SK-N-SH (cell line): ENCODE data around the gene EVX1. TPM values are rescaled to one million over a fixed set of nuclear protein-coding genes. Genes with fewer than 3 reads are reported as not detected.
A peak's percentile ranks its signal among the peaks of the same experiment; 100 is the strongest.

Experiments
- CTCF ChIA-PET: fragments of 300-600, 350-600 bp; formaldehyde crosslinking; extraction: SDS; loops from one replicate; lab custom pipeline; 2021; lab: Yijun Ruan, JAX
- POLR2A ChIA-PET: fragments of 350-600 bp; sonication (Branson Sonifier 250); formaldehyde crosslinking; extraction: SDS; loops from one replicate; lab custom pipeline; 2020; ENCODE audit warnings: antibody characterized with exemption, inconsistent platforms; lab: Yijun Ruan, JAX
- DNase-seq: peaks from one replicate; pipeline ENCODE4 v3.0.0; 2012
- H2AFZ ChIP-seq: fragments of 200-600 bp; sonication (generic); 2 replicates; pipeline ENCODE4 v1.8.1; 2016; ENCODE audit warnings: antibody characterized with exemption, mild to moderate bottlenecking, low read depth
- H3F3A ChIP-seq: fragments of 200-600 bp; sonication (generic); replicated peaks from 2 replicates; pipeline ENCODE3; 2016; ENCODE audit warnings: antibody characterized with exemption, mild to moderate bottlenecking; ENCODE audit not compliant: insufficient read depth
- H3K27ac ChIP-seq, 2 experiments: fragments of 200-500 bp in 1 of 2; fragments of 200-600 bp in 1 of 2; sonication (Bioruptor generic) in 1 of 2; sonication (generic), shearing (Covaris generic) in 1 of 2; 2 replicates each; pipeline versions ENCODE4 v1.5.1 to v1.6.1; 2014 to 2016; ENCODE audit warnings: low read depth in 2 of 2, inconsistent platforms in 1 of 2, low read length in 1 of 2, mild to moderate bottlenecking in 1 of 2, mixed read lengths in 1 of 2
- H3K27me3 ChIP-seq: fragments of 200-600 bp; sonication (generic), shearing (Covaris generic); 2 replicates; pipeline ENCODE4 v1.6.1; 2016; ENCODE audit warnings: mixed run types; ENCODE audit not compliant: insufficient read depth
- H3K36me3 ChIP-seq, 2 experiments: fragments of 200-500 bp in 1 of 2; fragments of 200-600 bp in 1 of 2; sonication (Bioruptor generic) in 1 of 2; sonication (generic) in 1 of 2; replicated peaks in 1 of 2; 2 replicates each; pipeline versions ENCODE3 to v1.5.1; 2014 to 2016; ENCODE audit warnings: low read length in 1 of 2, mild to moderate bottlenecking in 1 of 2; ENCODE audit not compliant: insufficient read depth in 2 of 2, control insufficient read depth in 1 of 2
- H3K4me1 ChIP-seq, 2 experiments: fragments of 200-500 bp in 1 of 2; fragments of 200-600 bp in 1 of 2; sonication (Bioruptor generic) in 1 of 2; sonication (generic), shearing (Covaris generic) in 1 of 2; 2 replicates each; pipeline versions ENCODE4 v1.5.1 to v1.6.1; 2014 to 2016; ENCODE audit warnings: low read depth in 1 of 2, low read length in 1 of 2, mixed run types in 1 of 2; ENCODE audit not compliant: insufficient read depth in 2 of 2, control insufficient read depth in 1 of 2
- H3K4me2 ChIP-seq: fragments of 200-600 bp; sonication (generic), shearing (Covaris generic); 2 replicates; pipeline ENCODE4 v1.6.1; 2017; ENCODE audit warnings: mixed run types
- H3K4me3 ChIP-seq, 2 experiments: fragments of 200-500 bp in 1 of 2; fragments of 200-600 bp in 1 of 2; sonication (Bioruptor generic) in 1 of 2; sonication (generic), shearing (Covaris generic) in 1 of 2; 2 replicates each; pipeline versions ENCODE4 v1.5.1 to v1.8.1; 2014 to 2016; ENCODE audit warnings: low read depth in 2 of 2, inconsistent platforms in 1 of 2, low read length in 1 of 2, mild to moderate bottlenecking in 1 of 2, mixed read lengths in 1 of 2, moderate library complexity in 1 of 2
- H3K79me2 ChIP-seq: fragments of 200-600 bp; sonication (generic); 2 replicates; pipeline ENCODE4 v1.8.1; 2017; ENCODE audit warnings: mild to moderate bottlenecking; ENCODE audit not compliant: insufficient read depth
- H3K9ac ChIP-seq: fragments of 200-600 bp; sonication (generic); 2 replicates; pipeline ENCODE4 v1.6.1; 2017; ENCODE audit warnings: mixed run types
- H3K9me2 ChIP-seq: fragments of 200-600 bp; sonication (generic); 2 replicates; pipeline ENCODE4 v1.6.1; 2017; ENCODE audit warnings: mixed run types
- H3K9me3 ChIP-seq: fragments of 200-600 bp; sonication (generic); 2 replicates; pipeline ENCODE4 v1.6.1; 2017; ENCODE audit warnings: mixed run types, mild to moderate bottlenecking, moderate library complexity
- H4K20me1 ChIP-seq: fragments of 200-600 bp; sonication (generic); 2 replicates; pipeline ENCODE4 v1.6.1; 2017; ENCODE audit warnings: mild to moderate bottlenecking, mixed run types; ENCODE audit not compliant: insufficient read depth
- CHD2 ChIP-seq: fragments of 150-350 bp; IDR thresholded peaks from 2 replicates; pipeline ENCODE4 v1.6.1; 2018; ENCODE audit warnings: low read length; ENCODE audit not compliant: partially characterized antibody
- ELF1 ChIP-seq: IDR thresholded peaks from 2 replicates; pipeline ENCODE4 v1.4.0; 2012
- EP300 ChIP-seq, 2 experiments: IDR thresholded peaks; 2 replicates each; pipeline versions ENCODE4 v1.4.0 to v1.6.1; 2012; ENCODE audit warnings: borderline replicate concordance in 1 of 2, low read depth in 1 of 2, low read length in 1 of 2
- EZH2phosphoT487 ChIP-seq: fragments of 200-600 bp; sonication (generic); IDR thresholded peaks from 2 replicates; pipeline ENCODE4 v1.6.1; 2017; ENCODE audit warnings: low read depth, mixed run types, mild to moderate bottlenecking, antibody characterized with exemption, moderate library complexity, borderline replicate concordance
- FOXM1 ChIP-seq: IDR thresholded peaks from 2 replicates; pipeline ENCODE4 v1.4.0; 2012; ENCODE audit warnings: low read depth, mild to moderate bottlenecking
- GABPA ChIP-seq: IDR thresholded peaks from 2 replicates; pipeline ENCODE4 v1.4.0; 2012; ENCODE audit warnings: low read depth, mild to moderate bottlenecking
- NFIC ChIP-seq: IDR thresholded peaks from 2 replicates; pipeline ENCODE4 v1.4.0; 2012; ENCODE audit warnings: borderline replicate concordance
- NRF1 ChIP-seq: IDR thresholded peaks from 2 replicates; pipeline ENCODE4 v1.6.1; 2012; ENCODE audit warnings: low read depth, mild to moderate bottlenecking, low read length
- PBX3 ChIP-seq: IDR thresholded peaks from 2 replicates; pipeline ENCODE4; 2012
- RCOR1 ChIP-seq: fragments of 150-350 bp; IDR thresholded peaks from 2 replicates; pipeline ENCODE4 v1.6.1; 2017; ENCODE audit warnings: antibody characterized with exemption, low read length
- RFX5 ChIP-seq: IDR thresholded peaks from 2 replicates; pipeline ENCODE4 v1.6.1; 2012; ENCODE audit warnings: mild to moderate bottlenecking, improper control_type of control experiment, low read length
- SIN3A ChIP-seq: IDR thresholded peaks from 2 replicates; pipeline ENCODE4 v1.6.1; 2012; ENCODE audit warnings: low read depth, mild to moderate bottlenecking, low read length, moderate library complexity, borderline replicate concordance
- SMC3 ChIP-seq: IDR thresholded peaks from 2 replicates; pipeline ENCODE4 v1.6.1; 2012; ENCODE audit warnings: low read depth, low read length, improper control_type of control experiment
- TCF12 ChIP-seq: IDR thresholded peaks from 2 replicates; pipeline ENCODE4 v1.4.0; 2012
- YY1 ChIP-seq: IDR thresholded peaks from 2 replicates; pipeline ENCODE4 v1.4.0; 2012; ENCODE audit warnings: low read depth, mild to moderate bottlenecking
- WGBS: methylation state at CpG from one replicate; pipeline ENCODE4 v1.1.6; 2017; ENCODE audit warnings: low lambda C conversion rate; 5-methylcytosine and 5-hydroxymethylcytosine counted together
- polyA plus RNA-seq, 3 experiments: library from polyadenylated mRNA; depleted of rRNA; stranded (reverse); fragments of >200 nt; gene quantifications; 2 replicates each; pipeline ENCODE4 v1.2.3, GENCODE V29; 2012
- TF ChIP-seq, protein P1 (sequence below): IDR thresholded peaks from 2 replicates; pipeline ENCODE4 v1.4.0; 2012; ENCODE audit warnings: low read depth
- TF ChIP-seq, protein P2 (sequence below): IDR thresholded peaks from 2 replicates; pipeline ENCODE4 v1.4.0; 2012; ENCODE audit warnings: low read depth, borderline replicate concordance
- TF ChIP-seq, protein P3 (sequence below): IDR thresholded peaks from 2 replicates; pipeline ENCODE4 v1.4.0; 2012; ENCODE audit warnings: low read depth, borderline replicate concordance

Gene EVX1
- polyA plus RNA-seq, 1 of the 3 experiments (the other 2 are of a cell fraction) = not detected

- no peaks in the 10 kb centered on the region for H3K36me3 ChIP-seq
- POLR2A ChIA-PET = no interaction called here
- peak; percentile 64 for DNase-seq
- no peak overlapping the region for H3K9ac ChIP-seq
- no peak overlapping the region for H2AFZ ChIP-seq
- H4K20me1 ChIP-seq = no peaks in the 10 kb centered on the region; the same call in 1 of the 2 replicates
- H3K27ac ChIP-seq = no peak overlapping the region
- no peak for TF ChIP-seq FOXM1
- no peak for TF ChIP-seq PBX3
- TF ChIP-seq, protein P1, sequence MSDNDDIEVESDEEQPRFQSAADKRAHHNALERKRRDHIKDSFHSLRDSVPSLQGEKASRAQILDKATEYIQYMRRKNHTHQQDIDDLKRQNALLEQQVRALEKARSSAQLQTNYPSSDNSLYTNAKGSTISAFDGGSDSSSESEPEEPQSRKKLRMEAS = no peak
- no peak for TF ChIP-seq GABPA
- TF ChIP-seq EZH2phosphoT487 = 0 out of 2 replicates have a peak, but pooled peaks have one; percentile 66
- TF ChIP-seq, protein P2, sequence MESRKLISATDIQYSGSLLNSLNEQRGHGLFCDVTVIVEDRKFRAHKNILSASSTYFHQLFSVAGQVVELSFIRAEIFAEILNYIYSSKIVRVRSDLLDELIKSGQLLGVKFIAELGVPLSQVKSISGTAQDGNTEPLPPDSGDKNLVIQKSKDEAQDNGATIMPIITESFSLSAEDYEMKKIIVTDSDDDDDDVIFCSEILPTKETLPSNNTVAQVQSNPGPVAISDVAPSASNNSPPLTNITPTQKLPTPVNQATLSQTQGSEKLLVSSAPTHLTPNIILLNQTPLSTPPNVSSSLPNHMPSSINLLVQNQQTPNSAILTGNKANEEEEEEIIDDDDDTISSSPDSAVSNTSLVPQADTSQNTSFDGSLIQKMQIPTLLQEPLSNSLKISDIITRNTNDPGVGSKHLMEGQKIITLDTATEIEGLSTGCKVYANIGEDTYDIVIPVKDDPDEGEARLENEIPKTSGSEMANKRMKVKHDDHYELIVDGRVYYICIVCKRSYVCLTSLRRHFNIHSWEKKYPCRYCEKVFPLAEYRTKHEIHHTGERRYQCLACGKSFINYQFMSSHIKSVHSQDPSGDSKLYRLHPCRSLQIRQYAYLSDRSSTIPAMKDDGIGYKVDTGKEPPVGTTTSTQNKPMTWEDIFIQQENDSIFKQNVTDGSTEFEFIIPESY = no peak
- TF ChIP-seq NRF1 = no peak
- no peak for TF ChIP-seq CHD2
- TF ChIP-seq, all 33 proteins: peak for 1
- CTCF ChIA-PET = interaction anchor here (1.0 to 1.9 kb wide), 4 partner anchors 23 to 96 kb away, joined by 3 to 7 read pairs (median 4); no protein-coding TSS in a partner anchor
- 9% methylated on average over 59 of the region's 90 CpGs for WGBS
- Histone ChIP-seq H3K27me3 (peaks cover 100% of the 10 kb centered on the region), H3K4me1 (no peaks in the 10 kb centered on the region; a peak in 1 of 4 replicates), H3K9me3 (no peaks in the 10 kb centered on the region), H3K9me2 (no peaks in the 10 kb centered on the region), H3K79me2 (no peaks in the 10 kb centered on the region), H3F3A (peaks cover 7% of the 10 kb centered on the region), H3K4me3 (no peak overlapping the region), H3K4me2 (peak overlapping the region; percentile 54; the same call in 1 of the 2 replicates)
These were observed 3.4 kb downstream of the EVX1 start for GRCh38 chr7:27245798-27246691.

GRCh38 chr7:27247000-27247399 is 4.4 kb downstream of the EVX1 start:
- peaks cover 100% of the 10 kb centered on the region for H3K27me3 ChIP-seq
- 9% methylated on average over 7 of the region's 7 CpGs for WGBS
- H3K36me3 ChIP-seq = no peaks in the 10 kb centered on the region
- H3K9ac ChIP-seq = no peak overlapping the region
- no peaks in the 10 kb centered on the region for H3K9me2 ChIP-seq
- peaks cover 4% of the 10 kb centered on the region for H3F3A ChIP-seq
- ChIA-PET CTCF (interaction anchor here (0.7 to 1.9 kb wide), 8 partner anchors 9 to 849 kb away, joined by 3 to 7 read pairs (median 3); no protein-coding TSS in a partner anchor), POLR2A (no interaction called here)
- DNase-seq = no peak
- no peaks in the 10 kb centered on the region for H3K9me3 ChIP-seq
- H3K27ac ChIP-seq = no peak overlapping the region
- H4K20me1 ChIP-seq = no peaks in the 10 kb centered on the region; the same call in 1 of the 2 replicates
- no peaks in the 10 kb centered on the region; a peak in 1 of 4 replicates for H3K4me1 ChIP-seq
- H3K79me2 ChIP-seq = no peaks in the 10 kb centered on the region
- H3K4me2 ChIP-seq = no peak overlapping the region
- no peak overlapping the region for H2AFZ ChIP-seq
- no peak overlapping the region for H3K4me3 ChIP-seq
- TF ChIP-seq NFIC = no peak
- no peak for TF ChIP-seq RFX5
- no peak for TF ChIP-seq SMC3
- TF ChIP-seq, protein P1 = no peak
- TF ChIP-seq PBX3 = no peak
- no peak for TF ChIP-seq TCF12
- TF ChIP-seq EZH2phosphoT487 = no peak
- TF ChIP-seq, protein P3, sequence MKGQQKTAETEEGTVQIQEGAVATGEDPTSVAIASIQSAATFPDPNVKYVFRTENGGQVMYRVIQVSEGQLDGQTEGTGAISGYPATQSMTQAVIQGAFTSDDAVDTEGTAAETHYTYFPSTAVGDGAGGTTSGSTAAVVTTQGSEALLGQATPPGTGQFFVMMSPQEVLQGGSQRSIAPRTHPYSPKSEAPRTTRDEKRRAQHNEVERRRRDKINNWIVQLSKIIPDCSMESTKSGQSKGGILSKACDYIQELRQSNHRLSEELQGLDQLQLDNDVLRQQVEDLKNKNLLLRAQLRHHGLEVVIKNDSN = no peak
- no peak for TF ChIP-seq YY1
- TF ChIP-seq NRF1 = no peak
- TF ChIP-seq RCOR1 = no peak
- TF ChIP-seq EP300 (IDR thresholded peaks at IDR 0.05; ENCODE audit: borderline replicate concordance in 1 of 2, low read depth in 1 of 2, low read length in 1 of 2) = no peak
- no peak for TF ChIP-seq SIN3A
- TF ChIP-seq GABPA = no peak
- no peak for TF ChIP-seq CHD2
- TF ChIP-seq ELF1 = no peak
